Gastrocnemius medialis (tissue), 4 donors: ENCODE measurements around the gene GIMAP5. TPM values are rescaled to one million over a fixed set of nuclear protein-coding genes. Genes with fewer than 3 reads are reported as not detected.

Experiments used
- ATAC-seq, 2 donors: fragments of 150-250 bp; one replicate each; pipeline ENCODE4 v1.9.1; 2016
- DNase-seq, 2 donors: peaks; one replicate each; pipeline ENCODE4 v3.0.0-alpha.2; 2019
- H3K27ac ChIP-seq, 4 donors: fragments of 200-600 bp; sonication (generic); 1 replicate in 1 of 4; 2 replicates in 3 of 4; pipeline ENCODE4 v1.5.1; 2016 to 2018; ENCODE audit warnings: mild to moderate bottlenecking in 2 of 4, moderate library complexity in 1 of 4
- H3K27me3 ChIP-seq, 3 donors: fragments of 200-600 bp; sonication (generic) in 2 of 3; 1 replicate in 1 of 3; 2 replicates in 2 of 3; pipeline versions ENCODE4 v1.5.1 to v1.6.0; 2016 to 2019; ENCODE audit warnings: mild to moderate bottlenecking in 1 of 3, moderate library complexity in 1 of 3
- H3K36me3 ChIP-seq, 2 donors: fragments of 200-600 bp; sonication (generic) in 1 of 2; one replicate each; pipeline ENCODE4 v1.5.1; 2017 to 2018
- H3K4me1 ChIP-seq, 2 donors: fragments of 200-600 bp; sonication (generic) in 1 of 2; one replicate each; pipeline ENCODE4 v1.5.1; 2016 to 2017; ENCODE audit warnings: mild to moderate bottlenecking in 2 of 2
- H3K4me3 ChIP-seq, 4 donors: fragments of 200-600 bp; sonication (generic) in 3 of 4; 1 replicate in 1 of 4; 2 replicates in 3 of 4; pipeline ENCODE4 v1.5.1; 2016 to 2019; ENCODE audit warnings: mild to moderate bottlenecking in 2 of 4
- H3K9me3 ChIP-seq, 3 donors: fragments of 200-600 bp; sonication (generic) in 2 of 3; 1 replicate in 1 of 3; 2 replicates in 2 of 3; pipeline ENCODE4 v1.5.1; 2016 to 2019
- CTCF ChIP-seq, 5 experiments: fragments of 450-650 bp in 3 of 5; fragments of 200-600 bp in 2 of 5; sonication (generic) in 2 of 5; IDR thresholded peaks in 4 of 5; conservative IDR thresholded peaks in 1 of 5; 1 replicate in 4 of 5; 2 replicates in 1 of 5; pipeline ENCODE4 v1.5.1; 2016 to 2019; ENCODE audit warnings: antibody characterized with exemption in 5 of 5, mild to moderate bottlenecking in 3 of 5, moderate library complexity in 3 of 5
- POLR2A ChIP-seq, 2 donors: fragments of 450-650 bp; IDR thresholded peaks; one replicate each; pipeline ENCODE4 v1.6.1; 2017; ENCODE audit warnings: antibody characterized with exemption in 2 of 2, mild to moderate bottlenecking in 2 of 2, moderate library complexity in 2 of 2
- in situ Hi-C, 4 donors: fragments of 200-750 bp; cut with MboI; loops; one replicate each; pipeline versions ENCODE4 v1.15.0 to v1.8.0; 2017; ENCODE audit warnings: low sequenced_read_pairs in 4 of 4
- intact Hi-C: fragments of 100-400 bp; cut with DNase I; formaldehyde crosslinking; loops from one replicate; pipeline ENCODE4 v1.15.1; 2023; ENCODE audit warnings: low total_unique reads
- total RNA-seq, 4 donors: library from RNA; depleted of rRNA; stranded (reverse); fragments of >200 nt; gene quantifications; one replicate each; pipeline versions ENCODE4 v1.1.0 to v1.2.3, GENCODE V29; 2016

Gene GIMAP5
- total RNA-seq, 4 donors from 2014 or later = 13.5 to 29.4 (median 15.6) TPM

DNA sequence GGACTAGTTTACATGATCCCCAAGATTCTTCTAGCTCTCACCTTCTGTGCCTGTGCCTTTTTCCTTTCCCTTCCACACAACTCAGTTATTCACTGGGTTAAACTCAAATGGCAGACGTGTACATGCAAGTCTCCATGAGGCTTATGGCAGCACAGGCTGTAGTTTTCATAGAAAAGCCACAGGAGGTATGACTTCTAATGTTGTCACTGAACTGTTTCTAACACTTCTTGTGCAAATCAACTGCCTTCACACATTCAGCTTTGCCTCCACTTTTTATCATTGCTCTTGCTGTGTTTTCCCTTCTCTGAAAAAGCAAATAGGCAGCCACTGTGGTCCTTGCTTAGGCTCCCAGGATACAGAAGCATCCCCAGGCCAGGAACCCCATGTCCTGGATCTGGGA lies 5.3 kb upstream of the GIMAP5 start:
- Histone ChIP-seq H3K9me3 (no peaks in the 10 kb centered on the region), H3K36me3 (no peaks in the 10 kb centered on the region), H3K4me3 (no peak overlapping the region), H3K27me3 (no peaks in the 10 kb centered on the region), H3K4me1 (no peaks in the 10 kb centered on the region), H3K27ac (no peak overlapping the region)
- ATAC-seq (no peak), DNase-seq (no peak)
- in situ Hi-C loops = no loop called here
- TF ChIP-seq CTCF (IDR thresholded peaks at IDR 0.05 in 4 of 5, conservative IDR thresholded peaks at IDR 0.05 in 1 of 5) = no peak
- no peak for TF ChIP-seq POLR2A (IDR thresholded peaks at IDR 0.05)
- intact Hi-C loops = no loop called here

DNA sequence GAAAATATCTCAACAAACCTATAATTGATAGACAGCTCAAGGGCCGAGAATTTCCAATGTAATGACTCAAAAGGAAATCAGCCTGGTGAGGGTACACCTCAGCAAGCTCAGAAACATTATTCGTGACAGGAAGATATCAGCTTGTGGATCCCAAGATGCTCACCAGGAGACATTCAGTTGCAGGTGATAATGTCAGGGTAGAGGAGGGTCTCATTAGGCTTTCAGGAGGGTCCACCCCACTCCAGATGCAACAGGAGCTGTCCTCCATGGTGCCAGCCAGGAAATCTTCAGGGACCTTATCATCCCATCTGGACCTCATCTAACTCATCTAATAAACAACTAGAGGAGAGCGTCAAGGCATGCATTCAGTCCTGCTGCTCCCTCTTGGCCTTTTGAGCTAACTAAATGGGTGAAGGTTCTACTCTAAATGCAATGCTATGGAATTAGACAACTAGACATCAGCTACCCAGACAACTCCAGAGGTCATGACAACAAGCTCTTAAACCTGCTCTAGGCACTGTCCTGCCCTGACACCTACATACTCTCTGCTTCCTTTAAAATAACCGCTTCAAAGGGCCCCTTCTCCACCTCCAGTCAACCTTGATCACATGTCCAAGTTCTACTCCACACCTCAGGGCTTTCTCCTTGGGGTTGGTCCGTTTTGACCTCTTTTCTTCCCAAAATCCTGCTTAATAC lies 4.3 kb upstream of the GIMAP5 start:
- ATAC-seq = no peak
- in situ Hi-C loops = no loop called here
- no peak for DNase-seq
- H3K4me1 ChIP-seq = no peaks in the 10 kb centered on the region
- no peak for TF ChIP-seq CTCF (IDR thresholded peaks at IDR 0.05 in 4 of 5, conservative IDR thresholded peaks at IDR 0.05 in 1 of 5)
- no peak for TF ChIP-seq POLR2A (IDR thresholded peaks at IDR 0.05)
- intact Hi-C loops = no loop called here
- no peaks in the 10 kb centered on the region for H3K9me3 ChIP-seq
- no peaks in the 10 kb centered on the region for H3K36me3 ChIP-seq
- no peak overlapping the region for H3K27ac ChIP-seq
- H3K4me3 ChIP-seq = no peak overlapping the region
- no peaks in the 10 kb centered on the region for H3K27me3 ChIP-seq

GRCh38 chr7:150733482-150734095 lies 3.6 kb upstream of the GIMAP5 start:
- ATAC-seq = no peak
- DNase-seq = no peak
- intact Hi-C loops = no loop called here
- TF ChIP-seq CTCF (IDR thresholded peaks at IDR 0.05 in 4 of 5, conservative IDR thresholded peaks at IDR 0.05 in 1 of 5) (no peak), POLR2A (IDR thresholded peaks at IDR 0.05) (no peak)
- Histone ChIP-seq H3K4me1 (no peaks in the 10 kb centered on the region), H3K27ac (no peak overlapping the region), H3K9me3 (no peaks in the 10 kb centered on the region), H3K36me3 (no peaks in the 10 kb centered on the region), H3K4me3 (no peak overlapping the region), H3K27me3 (no peaks in the 10 kb centered on the region)
- in situ Hi-C loops = no loop called here

- no peak for TF ChIP-seq POLR2A (IDR thresholded peaks at IDR 0.05)
- TF ChIP-seq CTCF (IDR thresholded peaks at IDR 0.05 in 4 of 5, conservative IDR thresholded peaks at IDR 0.05 in 1 of 5) = no peak
- intact Hi-C loops = no loop called here
- ATAC-seq (no peak), DNase-seq (no peak)
- Histone ChIP-seq H3K4me1 (no peaks in the 10 kb centered on the region), H3K4me3 (no peak overlapping the region), H3K36me3 (no peaks in the 10 kb centered on the region), H3K27me3 (no peaks in the 10 kb centered on the region), H3K9me3 (no peaks in the 10 kb centered on the region), H3K27ac (no peak overlapping the region)
- in situ Hi-C loops = no loop called here
These were observed 3.0 kb upstream of the GIMAP5 start for GRCh38 chr7:150734254-150734653.
